ENCODE measurements around the gene PRAME.

The PRAME gene

DNA sequence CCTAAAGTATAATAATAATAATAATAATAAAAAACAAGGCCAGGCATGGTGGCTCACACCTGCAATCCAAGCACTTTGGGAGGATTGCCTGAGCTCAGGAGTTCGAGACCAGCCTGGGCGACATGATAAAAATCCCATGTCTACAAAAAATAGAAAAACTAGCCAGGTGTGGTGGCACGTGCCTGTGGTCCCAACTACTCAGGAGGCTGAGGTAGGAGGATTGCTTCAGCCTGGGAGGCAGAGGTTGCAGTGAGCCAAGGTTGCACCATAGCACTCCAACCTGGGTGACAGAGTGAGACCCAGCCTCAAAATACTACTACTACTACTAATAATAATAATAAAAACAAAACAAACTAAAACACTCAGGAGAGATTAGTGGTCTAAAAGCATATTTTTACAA lies 23.4 kb downstream of the PRAME start:
- 100% methylated on average over 2 of the region's 3 CpGs for WGBS
- no peak overlapping the region for H3K27ac ChIP-seq (ENCODE audit: low read length, poor library complexity, severe bottlenecking)
- no peak overlapping the region for H2BK15ac ChIP-seq (ENCODE audit: low read depth, poor library complexity, severe bottlenecking)
- no peak overlapping the region for H3K18ac ChIP-seq (ENCODE audit: low read depth in 1 of 2, low read length in 2 of 2)
- H3K4ac ChIP-seq (ENCODE audit: low read depth in 1 of 2, low read length in 2 of 2): no peak overlapping the region
- no peaks in the 10 kb centered on the region for H3K36me3 ChIP-seq (ENCODE audit: control insufficient read depth in 1 of 2, insufficient read depth in 2 of 2, low read depth in 1 of 2, low read length in 2 of 2)
- H2AFZ ChIP-seq (ENCODE audit: low read depth, low read length): no peak overlapping the region
- no peak overlapping the region for H2AK5ac ChIP-seq (ENCODE audit: low read length, severe bottlenecking)
- H3K79me1 ChIP-seq (replicated peaks; ENCODE audit: low read length, poor library complexity, severe bottlenecking): no peaks in the 10 kb centered on the region
- H3K23ac ChIP-seq (ENCODE audit: low read length in 2 of 2): no peak overlapping the region
- DNase-seq: no peak
- no peak overlapping the region for H3K9ac ChIP-seq (ENCODE audit: low read length)
- H3K9me3 ChIP-seq (ENCODE audit: control insufficient read depth, low read length): peaks cover 3% of the 10 kb centered on the region
- H3K4me1 ChIP-seq (ENCODE audit: control insufficient read depth, insufficient read depth, low read depth, low read length): no peaks in the 10 kb centered on the region
- H3K14ac ChIP-seq (ENCODE audit: low read length in 2 of 2): no peak overlapping the region
- peaks cover 0 to 2% of the 10 kb centered on the region in 2 experiments for H3K27me3 ChIP-seq (ENCODE audit: control insufficient read depth in 1 of 2, insufficient read depth in 1 of 2, low read length in 2 of 2)
- H3K4me2 ChIP-seq (ENCODE audit: low read length, poor library complexity, severe bottlenecking): no peak overlapping the region
- H2BK12ac ChIP-seq (ENCODE audit: low read length in 2 of 2): no peak overlapping the region
- no peak overlapping the region for H2BK5ac ChIP-seq (ENCODE audit: low read depth, low read length, poor library complexity, severe bottlenecking)
- no peak overlapping the region for H4K91ac ChIP-seq (ENCODE audit: low read length)
- H4K8ac ChIP-seq (ENCODE audit: low read length): no peak overlapping the region
- H2BK120ac ChIP-seq (ENCODE audit: low read depth, low read length): no peak overlapping the region
- no peak overlapping the region for H3K4me3 ChIP-seq (ENCODE audit: insufficient read depth in 1 of 2, low read depth in 1 of 2, low read length in 2 of 2)

DNA sequence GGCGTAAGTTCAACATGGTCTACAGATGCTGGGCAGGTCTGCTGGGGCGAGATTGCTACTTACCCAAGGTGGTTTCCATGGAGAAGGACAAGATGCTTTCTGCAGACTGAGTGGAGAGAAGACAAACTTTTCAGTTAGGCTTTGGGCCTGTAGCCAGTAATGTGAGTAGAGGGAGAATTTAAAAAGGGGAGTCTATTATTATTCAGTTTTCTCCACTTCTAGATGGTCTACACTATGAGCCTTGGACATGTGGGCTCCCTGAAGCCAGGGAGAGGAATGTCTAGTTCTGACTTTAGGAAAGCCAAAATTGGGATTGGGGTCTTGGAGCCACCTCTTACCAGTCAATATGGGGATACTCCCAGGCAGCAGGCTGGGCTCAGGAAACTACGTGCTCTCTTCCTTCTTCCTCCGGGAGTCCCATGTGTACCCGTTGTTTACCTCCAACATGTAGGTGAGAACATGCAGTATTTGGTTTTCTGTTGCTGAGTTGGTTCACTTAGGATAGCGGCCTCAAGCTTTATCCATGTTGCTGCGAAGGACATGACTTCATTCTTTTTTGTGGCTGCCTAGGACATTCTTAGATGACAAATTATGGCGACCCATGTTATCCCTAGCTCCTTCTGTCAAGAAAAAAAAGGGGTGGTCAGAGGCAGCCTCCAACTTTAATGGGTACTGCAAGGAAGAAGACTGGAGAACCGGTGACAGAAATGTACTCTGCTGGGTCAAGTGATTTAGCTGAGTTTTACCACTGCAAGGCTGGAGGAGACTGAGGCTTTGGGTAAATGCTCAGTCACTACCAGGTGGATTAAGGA lies 24.3 kb downstream of the PRAME start:
- H3K14ac ChIP-seq (ENCODE audit: low read length in 2 of 2): no peak overlapping the region
- H3K18ac ChIP-seq (ENCODE audit: low read depth in 1 of 2, low read length in 2 of 2): no peak overlapping the region
- H3K9me3 ChIP-seq (ENCODE audit: control insufficient read depth, low read length): peaks cover 3% of the 10 kb centered on the region
- no peak overlapping the region for H2BK5ac ChIP-seq (ENCODE audit: low read depth, low read length, poor library complexity, severe bottlenecking)
- DNase-seq: no peak
- H2BK120ac ChIP-seq (ENCODE audit: low read depth, low read length): no peak overlapping the region
- H2BK12ac ChIP-seq (ENCODE audit: low read length in 2 of 2): no peak overlapping the region
- H3K27me3 ChIP-seq (ENCODE audit: control insufficient read depth in 1 of 2, insufficient read depth in 1 of 2, low read length in 2 of 2): peaks cover 0 to 2% of the 10 kb centered on the region in 2 experiments
- WGBS: 66% methylated on average over 9 of the region's 9 CpGs
- no peak overlapping the region for H2AFZ ChIP-seq (ENCODE audit: low read depth, low read length)
- no peak overlapping the region for H3K4me2 ChIP-seq (ENCODE audit: low read length, poor library complexity, severe bottlenecking)
- no peak overlapping the region for H3K23ac ChIP-seq (ENCODE audit: low read length in 2 of 2)
- no peak overlapping the region for H2BK15ac ChIP-seq (ENCODE audit: low read depth, poor library complexity, severe bottlenecking)
- H3K4me3 ChIP-seq (ENCODE audit: insufficient read depth in 1 of 2, low read depth in 1 of 2, low read length in 2 of 2): no peak overlapping the region
- no peaks in the 10 kb centered on the region for H3K36me3 ChIP-seq (ENCODE audit: control insufficient read depth in 1 of 2, insufficient read depth in 2 of 2, low read depth in 1 of 2, low read length in 2 of 2)
- H3K9ac ChIP-seq (ENCODE audit: low read length): no peak overlapping the region
- H3K4ac ChIP-seq (ENCODE audit: low read depth in 1 of 2, low read length in 2 of 2): no peak overlapping the region
- no peak overlapping the region for H4K8ac ChIP-seq (ENCODE audit: low read length)
- H4K91ac ChIP-seq (ENCODE audit: low read length): no peak overlapping the region
- no peak overlapping the region for H3K27ac ChIP-seq (ENCODE audit: low read length, poor library complexity, severe bottlenecking)
- H2AK5ac ChIP-seq (ENCODE audit: low read length, severe bottlenecking): no peak overlapping the region
- H3K4me1 ChIP-seq (ENCODE audit: control insufficient read depth, insufficient read depth, low read depth, low read length): no peaks in the 10 kb centered on the region
- no peaks in the 10 kb centered on the region for H3K79me1 ChIP-seq (replicated peaks; ENCODE audit: low read length, poor library complexity, severe bottlenecking)

DNA sequence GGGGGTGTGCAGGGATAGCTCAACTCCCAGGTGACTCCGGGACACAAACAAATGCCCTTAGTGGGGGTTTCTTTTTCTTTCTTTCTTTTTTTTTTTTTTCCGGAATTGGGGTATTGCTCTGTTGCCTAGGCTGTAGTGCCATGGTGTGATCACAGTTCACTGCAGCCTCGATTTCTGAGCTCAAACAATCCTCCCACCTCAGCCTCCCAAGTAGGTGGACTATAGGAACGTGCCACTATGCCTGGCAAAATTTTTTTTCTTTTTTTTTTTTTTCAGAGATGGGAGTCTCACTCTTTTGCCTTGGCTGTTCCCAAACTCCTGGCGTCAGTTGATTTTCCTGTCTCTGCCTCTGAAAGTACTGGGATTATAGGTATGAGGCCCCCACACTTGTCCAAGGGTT lies 25.2 kb downstream of the PRAME start:
- H4K8ac ChIP-seq (ENCODE audit: low read length): no peak overlapping the region
- no peak overlapping the region for H4K91ac ChIP-seq (ENCODE audit: low read length)
- peaks cover 3% of the 10 kb centered on the region for H3K9me3 ChIP-seq (ENCODE audit: control insufficient read depth, low read length)
- no peak overlapping the region for H3K9ac ChIP-seq (ENCODE audit: low read length)
- no peak overlapping the region for H2AFZ ChIP-seq (ENCODE audit: low read depth, low read length)
- DNase-seq: no peak
- 50% methylated on average over 1 of the region's 5 CpGs for WGBS
- peaks cover 0 to 2% of the 10 kb centered on the region in 2 experiments for H3K27me3 ChIP-seq (ENCODE audit: control insufficient read depth in 1 of 2, insufficient read depth in 1 of 2, low read length in 2 of 2)
- H3K4ac ChIP-seq (ENCODE audit: low read depth in 1 of 2, low read length in 2 of 2): no peak overlapping the region
- no peak overlapping the region for H3K4me3 ChIP-seq (ENCODE audit: insufficient read depth in 1 of 2, low read depth in 1 of 2, low read length in 2 of 2)
- H3K79me1 ChIP-seq (replicated peaks; ENCODE audit: low read length, poor library complexity, severe bottlenecking): no peaks in the 10 kb centered on the region
- H3K18ac ChIP-seq (ENCODE audit: low read depth in 1 of 2, low read length in 2 of 2): no peak overlapping the region
- no peak overlapping the region for H3K4me2 ChIP-seq (ENCODE audit: low read length, poor library complexity, severe bottlenecking)
- no peak overlapping the region for H2AK5ac ChIP-seq (ENCODE audit: low read length, severe bottlenecking)
- H3K14ac ChIP-seq (ENCODE audit: low read length in 2 of 2): no peak overlapping the region
- no peaks in the 10 kb centered on the region for H3K4me1 ChIP-seq (ENCODE audit: control insufficient read depth, insufficient read depth, low read depth, low read length)
- no peak overlapping the region for H2BK15ac ChIP-seq (ENCODE audit: low read depth, poor library complexity, severe bottlenecking)
- H2BK12ac ChIP-seq (ENCODE audit: low read length in 2 of 2): no peak overlapping the region
- no peak overlapping the region for H2BK120ac ChIP-seq (ENCODE audit: low read depth, low read length)
- no peak overlapping the region for H3K27ac ChIP-seq (ENCODE audit: low read length, poor library complexity, severe bottlenecking)
- H3K36me3 ChIP-seq (ENCODE audit: control insufficient read depth in 1 of 2, insufficient read depth in 2 of 2, low read depth in 1 of 2, low read length in 2 of 2): no peaks in the 10 kb centered on the region
- no peak overlapping the region for H3K23ac ChIP-seq (ENCODE audit: low read length in 2 of 2)
- H2BK5ac ChIP-seq (ENCODE audit: low read depth, low read length, poor library complexity, severe bottlenecking): no peak overlapping the region

DNA sequence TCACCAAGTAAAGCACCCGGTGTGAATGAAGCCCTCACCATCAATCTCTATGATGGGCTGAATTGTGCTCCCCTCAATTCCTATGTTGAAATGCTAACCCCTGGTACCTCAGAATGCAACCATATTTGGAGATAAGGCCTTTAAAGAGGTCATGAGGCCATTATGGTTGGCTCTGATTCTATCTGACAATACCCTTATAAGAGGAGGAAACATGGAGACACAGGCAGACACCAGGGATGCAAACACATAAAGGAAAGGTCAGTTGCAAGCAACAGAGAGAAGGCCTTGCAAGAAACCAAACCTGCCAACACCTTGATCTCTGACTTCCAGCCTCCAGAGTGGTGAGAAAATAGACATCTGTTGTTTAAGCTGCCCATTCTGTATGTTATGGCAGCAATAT lies 25.6 kb downstream of the PRAME start:
- Histone ChIP-seq H4K8ac (ENCODE audit: low read length) (no peak overlapping the region), H2AK5ac (ENCODE audit: low read length, severe bottlenecking) (no peak overlapping the region), H2BK15ac (ENCODE audit: low read depth, poor library complexity, severe bottlenecking) (no peak overlapping the region), H3K9me3 (ENCODE audit: control insufficient read depth, low read length) (peaks cover 3% of the 10 kb centered on the region), H3K23ac (ENCODE audit: low read length in 2 of 2) (no peak overlapping the region), H2BK5ac (ENCODE audit: low read depth, low read length, poor library complexity, severe bottlenecking) (no peak overlapping the region), H3K4ac (ENCODE audit: low read depth in 1 of 2, low read length in 2 of 2) (no peak overlapping the region), H3K36me3 (ENCODE audit: control insufficient read depth in 1 of 2, insufficient read depth in 2 of 2, low read depth in 1 of 2, low read length in 2 of 2) (no peaks in the 10 kb centered on the region), H3K4me3 (ENCODE audit: insufficient read depth in 1 of 2, low read depth in 1 of 2, low read length in 2 of 2) (no peak overlapping the region), H3K27ac (ENCODE audit: low read length, poor library complexity, severe bottlenecking) (no peak overlapping the region), H3K18ac (ENCODE audit: low read depth in 1 of 2, low read length in 2 of 2) (no peak overlapping the region), H3K4me1 (ENCODE audit: control insufficient read depth, insufficient read depth, low read depth, low read length) (no peaks in the 10 kb centered on the region), H4K91ac (ENCODE audit: low read length) (no peak overlapping the region), H3K14ac (ENCODE audit: low read length in 2 of 2) (no peak overlapping the region), H2BK12ac (ENCODE audit: low read length in 2 of 2) (no peak overlapping the region), H3K4me2 (ENCODE audit: low read length, poor library complexity, severe bottlenecking) (no peak overlapping the region), H3K79me1 (replicated peaks; ENCODE audit: low read length, poor library complexity, severe bottlenecking) (no peaks in the 10 kb centered on the region), H2AFZ (ENCODE audit: low read depth, low read length) (no peak overlapping the region), H2BK120ac (ENCODE audit: low read depth, low read length) (no peak overlapping the region), H3K9ac (ENCODE audit: low read length) (no peak overlapping the region), H3K27me3 (ENCODE audit: control insufficient read depth in 1 of 2, insufficient read depth in 1 of 2, low read length in 2 of 2) (peaks cover 0 to 2% of the 10 kb centered on the region in 2 experiments)
- 83% methylated on average over 1 of the region's 1 CpG for WGBS
- no peak for DNase-seq

All from mesenchymal stem cell (in vitro differentiated cells and primary cell).